Glomerular visceral epithelial cell (primary cell): ENCODE data around the gene ST7.
A peak's percentile ranks its signal among the peaks of the same experiment; 100 is the strongest.

Experiments
- DNase-seq: peaks from one replicate; pipeline ENCODE4 v3.0.0-alpha.2; 2016; ENCODE audit errors: extremely low spot score

ST7 gene

GRCh38 chr7:117157241-117158209, 204.2 kb downstream of the ST7 start:
- DNase-seq: peak; percentile 83

DNA sequence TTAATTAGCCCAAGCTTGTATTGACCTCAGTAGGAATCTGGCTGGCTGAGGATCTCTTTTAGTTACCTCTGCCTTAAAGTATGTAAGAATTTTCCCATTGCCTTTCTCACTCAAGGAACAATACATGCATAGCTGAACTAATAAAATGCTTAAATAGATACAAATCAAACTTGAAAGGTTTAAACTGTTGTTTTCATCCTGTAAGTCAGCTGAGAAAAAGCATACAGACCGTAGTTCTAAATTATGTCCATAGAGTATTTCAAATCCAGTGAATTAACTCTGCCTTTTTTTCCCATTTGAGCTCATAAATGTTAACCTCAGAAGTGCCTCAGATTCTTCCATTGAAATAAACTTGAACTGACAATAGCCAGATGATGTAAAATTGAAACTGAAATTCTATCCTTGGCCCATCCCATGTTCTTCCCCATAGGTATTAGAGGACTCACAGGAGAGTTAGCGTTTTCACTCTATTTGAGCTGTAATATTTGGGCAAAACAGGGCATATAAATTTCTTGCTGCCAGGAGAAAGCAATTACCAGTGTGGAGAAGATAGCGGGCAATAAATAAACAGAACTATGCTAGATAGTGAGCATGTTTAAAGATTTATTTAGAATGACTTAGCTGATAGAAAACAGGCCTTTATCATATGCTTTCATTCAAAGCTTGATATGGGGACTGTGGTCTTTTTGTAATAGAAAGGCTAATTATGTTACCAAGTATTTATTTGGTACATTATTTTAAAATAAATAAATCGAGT, 205.8 kb downstream of the ST7 start:
- DNase-seq: no peak

DNA sequence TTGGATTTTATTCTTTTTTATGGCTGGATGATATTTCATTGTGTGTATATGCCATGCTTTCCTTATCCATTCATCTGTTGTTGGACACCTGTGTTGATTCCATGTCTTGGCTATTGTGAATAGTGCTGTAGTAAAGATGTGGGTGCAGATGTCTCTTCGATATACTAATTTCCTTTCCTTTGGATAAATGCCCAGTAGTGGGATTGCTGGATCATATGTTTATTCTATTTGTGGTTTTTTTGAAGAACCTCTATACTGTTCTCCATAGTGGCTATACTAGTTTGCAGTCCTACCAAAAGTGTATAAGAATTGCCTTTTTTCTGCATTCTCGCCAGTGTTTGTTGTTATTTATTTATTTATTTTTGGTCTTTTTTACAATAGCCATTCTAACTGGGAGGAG, 209.8 kb downstream of the ST7 start:
- no peak for DNase-seq

- DNase-seq: no peak
Measured at GRCh38 chr7:117164620-117165019, 211.3 kb downstream of the ST7 start.

- DNase-seq: no peak
Measured at GRCh38 chr7:117165656-117166055, 212.4 kb downstream of the ST7 start.

DNA sequence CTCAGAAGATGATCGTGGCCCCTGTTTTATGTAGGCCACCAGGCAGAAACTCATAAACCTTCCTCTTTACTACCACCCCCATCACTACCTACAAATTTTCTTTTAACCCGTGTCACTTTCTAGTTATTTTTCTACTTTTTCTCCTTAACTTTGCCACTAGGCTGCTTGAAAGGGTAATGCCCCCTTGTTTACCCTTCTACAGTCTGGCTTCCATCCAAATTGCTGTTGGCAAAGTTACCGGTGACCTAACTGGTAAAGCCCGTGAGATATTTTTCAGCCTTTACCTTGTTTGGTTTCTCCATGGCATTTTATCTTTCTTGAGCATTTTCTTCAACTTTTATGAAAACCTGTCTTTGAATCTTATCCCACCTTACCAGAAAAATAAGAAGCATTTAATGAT, 216.6 kb downstream of the ST7 start:
- DNase-seq: peak; percentile 82

DNA sequence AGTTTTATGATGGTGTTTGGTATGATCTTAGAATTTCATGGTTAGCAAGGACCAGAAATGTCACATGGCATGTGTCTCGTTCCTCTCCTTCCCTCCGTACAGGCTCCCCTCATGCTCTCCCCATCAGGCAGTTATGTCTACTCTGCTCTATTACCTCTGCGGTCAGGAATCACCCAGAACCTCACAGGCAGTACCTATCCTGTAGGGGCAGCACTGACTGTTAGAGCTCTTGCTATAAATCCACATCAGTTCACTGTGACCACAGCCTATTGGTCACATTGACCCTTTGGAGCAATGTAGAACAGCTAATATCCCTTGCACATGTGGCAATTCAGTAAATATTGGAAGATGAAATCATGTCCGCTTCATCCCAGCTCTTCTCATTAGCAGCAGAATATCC, 217.8 kb downstream of the ST7 start:
- DNase-seq: no peak

DNA sequence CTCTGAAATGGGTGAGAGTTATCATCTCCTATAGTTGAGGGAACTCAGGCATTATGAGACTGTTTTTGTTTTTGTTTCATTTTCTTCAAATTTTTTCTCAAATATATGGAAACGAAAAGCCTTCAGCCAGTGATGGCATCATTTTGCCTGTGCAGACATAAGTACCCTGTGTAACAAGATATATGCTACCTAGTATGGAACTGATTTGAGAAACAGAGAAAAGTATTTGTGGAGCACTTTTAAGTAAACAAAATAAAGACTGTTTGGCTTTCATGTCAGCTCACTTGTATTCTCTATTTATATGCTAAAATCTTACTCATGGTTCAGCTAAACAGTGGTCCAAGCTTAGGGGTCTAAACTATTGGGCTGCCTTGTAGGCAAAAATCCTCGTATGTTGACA, 219.0 kb downstream of the ST7 start:
- no peak for DNase-seq

DNA sequence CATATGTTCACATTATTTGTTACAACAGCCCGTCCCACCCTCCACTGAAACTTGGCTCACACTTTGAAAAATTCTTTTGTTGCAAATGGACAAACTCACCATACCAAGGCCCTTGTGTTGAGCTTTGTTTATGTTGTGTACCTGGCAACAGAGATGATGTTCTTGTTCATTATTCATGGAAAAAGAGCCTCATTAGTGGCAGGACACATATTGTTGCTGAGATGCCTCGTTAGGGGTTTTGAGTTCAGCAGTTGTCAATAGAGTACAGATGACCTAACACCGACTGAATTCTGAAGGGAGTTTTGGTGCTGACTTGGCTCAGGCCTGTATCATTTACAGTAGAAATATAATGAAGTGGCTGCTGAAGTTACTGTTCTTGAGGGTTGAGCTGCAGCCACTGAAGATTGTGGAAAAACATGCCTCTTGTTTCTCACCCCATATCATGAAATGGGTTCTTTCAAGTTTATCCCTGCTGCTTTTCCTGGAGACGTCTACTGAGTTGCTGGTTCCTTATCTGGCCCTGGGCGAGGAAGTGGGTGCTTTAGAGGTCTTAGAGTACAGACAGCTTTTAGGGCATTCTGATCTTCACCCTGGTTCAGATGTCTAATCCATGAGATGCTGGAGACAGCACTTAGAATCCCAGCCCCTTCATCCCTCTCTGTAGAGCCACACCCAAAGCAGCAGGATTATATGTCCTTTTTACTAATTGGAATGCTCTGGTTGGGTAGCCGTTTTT, 219.9 kb downstream of the ST7 start:
- no peak for DNase-seq

GRCh38 chr7:117176206-117176605, 222.9 kb downstream of the ST7 start:
- DNase-seq: no peak

- no peak for DNase-seq
Measured at GRCh38 chr7:117178600-117178999, 225.3 kb downstream of the ST7 start.

GRCh38 chr7:117179701-117180100, 226.4 kb downstream of the ST7 start:
- no peak for DNase-seq

GRCh38 chr7:117183729-117184128, 230.4 kb downstream of the ST7 start:
- no peak for DNase-seq

DNA sequence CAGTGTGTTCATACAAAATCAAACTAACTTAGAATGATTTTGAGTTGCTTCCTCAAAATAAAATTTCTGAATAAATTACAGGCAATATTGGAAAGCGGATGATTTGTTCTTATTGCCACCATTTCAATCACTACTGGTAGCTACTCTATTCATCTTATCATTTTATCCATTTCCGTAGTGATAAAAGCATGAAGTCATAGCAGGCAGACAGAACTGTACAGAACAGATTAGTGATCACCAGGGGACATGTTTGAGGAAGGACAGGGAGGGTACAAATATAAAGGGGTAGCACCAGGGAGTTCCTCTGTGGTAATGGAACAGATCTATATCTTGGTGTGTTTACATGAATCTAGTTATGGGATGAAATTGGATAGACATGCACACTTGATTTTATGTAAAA, 231.1 kb downstream of the ST7 start:
- no peak for DNase-seq

DNA sequence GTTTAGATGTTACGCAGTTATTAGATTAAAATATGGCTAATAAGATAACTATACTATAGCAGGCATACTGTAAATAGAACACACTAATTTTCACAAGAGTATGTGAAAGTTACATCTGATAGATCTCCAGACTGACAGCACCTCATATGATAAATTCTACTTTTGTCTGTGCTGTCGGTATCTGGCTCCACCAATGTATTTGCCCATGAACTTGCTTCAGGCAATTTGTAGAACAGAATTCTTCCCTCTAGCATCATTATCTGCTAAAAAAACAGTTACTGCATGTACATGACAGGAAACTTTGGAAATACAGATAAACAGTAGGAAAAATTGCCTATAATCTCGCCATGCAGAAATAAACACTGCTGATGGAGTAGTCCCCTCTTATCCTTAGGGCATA, 231.8 kb downstream of the ST7 start:
- DNase-seq: no peak

DNA sequence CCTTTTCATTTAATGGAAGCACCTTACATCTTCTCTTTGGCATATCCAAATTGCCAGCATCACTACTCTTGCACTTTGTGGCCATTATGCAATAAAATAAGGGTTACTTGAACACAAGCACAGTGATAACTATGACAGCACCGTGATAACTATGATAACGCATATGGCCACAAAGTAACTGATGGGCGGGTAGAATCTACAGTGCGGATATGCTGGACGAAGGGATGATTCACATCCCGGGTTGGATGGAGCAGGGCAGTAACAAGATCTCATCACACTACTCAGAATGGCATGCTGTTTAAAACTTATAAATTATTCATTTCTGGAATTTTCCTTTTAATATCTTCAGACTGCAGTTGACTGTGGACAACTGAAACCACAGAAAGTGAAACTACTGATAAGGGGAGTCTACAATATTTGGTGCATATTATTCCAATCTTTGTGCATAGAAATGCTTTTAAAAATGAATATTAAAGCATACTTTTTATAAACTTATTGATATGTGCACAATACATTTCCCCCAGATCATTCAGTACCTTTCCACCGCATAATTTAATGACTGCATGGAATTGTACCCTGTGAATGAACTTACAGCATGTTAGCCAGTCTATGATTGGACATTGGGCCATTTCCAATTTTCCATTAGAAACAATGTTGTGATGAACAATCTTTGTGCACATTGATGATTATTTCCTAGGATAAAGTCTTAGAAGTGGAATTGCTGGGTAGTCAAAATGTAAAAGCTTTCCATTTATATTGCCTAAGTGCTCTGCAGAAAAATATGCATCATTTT, 233.1 kb downstream of the ST7 start:
- no peak for DNase-seq

- DNase-seq: no peak
Measured at GRCh38 chr7:117188376-117188775, 235.1 kb downstream of the ST7 start.

- no peak for DNase-seq
Measured at GRCh38 chr7:117188949-117189592, 235.8 kb downstream of the ST7 start.

DNA sequence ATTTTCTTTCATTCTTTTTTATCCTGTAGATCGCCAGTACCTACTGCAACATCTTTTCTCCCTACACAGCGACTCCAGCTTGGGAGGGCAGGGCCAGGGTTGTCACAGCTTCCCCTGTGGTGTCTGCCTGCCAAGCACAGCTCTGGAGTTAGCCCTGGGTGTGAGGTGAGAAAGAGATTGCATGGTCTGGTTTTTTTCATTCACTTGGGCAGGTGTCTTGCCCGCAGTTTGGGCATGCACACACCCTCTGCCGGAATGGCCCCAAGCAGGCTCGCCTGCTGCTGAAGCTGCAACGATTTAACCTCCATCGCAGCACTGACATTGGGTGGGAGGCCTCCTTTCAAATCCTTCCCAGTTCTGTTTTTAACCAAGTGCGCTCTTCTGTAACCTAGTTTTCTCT, 236.8 kb downstream of the ST7 start:
- DNase-seq: no peak

- DNase-seq: no peak
Measured at GRCh38 chr7:117190746-117191435, 237.6 kb downstream of the ST7 start.
